A549 (cell line): ENCODE results near the gene TBX1.

Source experiments
- CTCF ChIP-seq: fragments of >200 bp; sonication (Bioruptor Twin); formaldehyde crosslinking; IDR thresholded peaks from 3 replicates; pipeline ENCODE4 v1.5.1; 2016
- MAX ChIP-seq: IDR thresholded peaks from 2 replicates; pipeline ENCODE4 v1.6.1; 2012
- REST ChIP-seq: fragments of 200-600 bp; sonication (generic); IDR thresholded peaks from 2 replicates; pipeline ENCODE4 v1.6.1; 2016; ENCODE audit warnings: antibody characterized with exemption, mild to moderate bottlenecking, moderate library complexity
- RFX5 ChIP-seq: fragments of 450-650 bp; IDR thresholded peaks from 2 replicates; pipeline ENCODE4 v1.7.1; 2014; ENCODE audit warnings: antibody characterized with exemption, mild to moderate bottlenecking, moderate library complexity
- SREBF2 ChIP-seq: fragments of 450-650 bp; IDR thresholded peaks from 2 replicates; pipeline ENCODE4 v1.6.1; 2014; ENCODE audit warnings: mild to moderate bottlenecking, moderate library complexity

DNA sequence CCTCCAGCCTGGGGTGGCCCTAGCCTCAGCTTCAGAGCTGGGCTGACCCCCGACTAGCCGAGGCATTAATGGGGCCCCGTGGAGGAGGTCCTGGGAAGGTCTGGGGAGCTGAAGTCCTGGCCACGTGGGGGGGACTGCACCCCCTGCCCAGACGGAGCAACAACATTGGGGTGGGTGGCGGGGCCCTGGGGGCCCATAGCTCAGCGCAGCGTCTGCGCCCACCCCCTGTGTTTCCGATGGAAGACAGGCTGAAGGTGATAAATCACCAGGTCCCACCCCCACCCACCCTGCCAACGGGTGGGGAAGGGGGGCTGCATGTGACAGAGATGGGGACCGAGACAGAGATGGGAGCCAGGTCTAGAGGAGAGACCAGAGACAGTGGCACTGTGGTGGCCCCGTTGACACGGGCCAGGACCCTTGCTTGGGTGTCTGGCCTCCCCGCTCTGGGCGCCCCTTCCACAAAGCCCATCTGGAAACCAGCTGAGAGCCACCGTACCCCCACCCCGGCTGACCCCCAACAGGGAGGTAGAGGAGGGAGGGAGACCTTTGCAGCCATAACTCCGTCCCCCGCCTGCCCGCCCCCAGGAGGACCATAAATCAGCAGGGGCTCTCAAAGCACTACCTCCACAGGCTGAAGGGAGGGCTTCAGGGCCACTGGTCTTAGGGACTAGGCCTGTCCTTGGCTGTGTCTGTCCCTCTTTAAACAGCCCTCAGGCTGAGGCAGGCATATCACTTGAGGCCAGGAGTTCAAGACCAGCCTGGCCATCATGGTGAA lies 29.0 kb upstream of the TBX1 start:
- no peak for TF ChIP-seq MAX
- TF ChIP-seq SREBF2: no peak
- no peak for TF ChIP-seq RFX5
- no peak for TF ChIP-seq CTCF
- no peak for TF ChIP-seq REST
